Measurements from ENCODE around the gene PLAU.
"Not testable (repeated sequence)": the region's sequence is repeated elsewhere in the genome, so short reads cannot be mapped to it uniquely, and the experiment has no call there.

Gene PLAU

GRCh38 chr10:73898730-73899410, 12.1 kb upstream of the PLAU start:
- DNase-seq (ENCODE audit: low read depth in 2 of 2), result no peak

GRCh38 chr10:73899423-73899822, 11.5 kb upstream of the PLAU start:
- DNase-seq (ENCODE audit: low read depth in 2 of 2), result no peak

- DNase-seq (ENCODE audit: low read depth in 2 of 2), result no peak
Measured at GRCh38 chr10:73900064-73900463, 10.9 kb upstream of the PLAU start.

- no peak for DNase-seq (ENCODE audit: low read depth in 2 of 2)
Measured at GRCh38 chr10:73901261-73901660, 9.7 kb upstream of the PLAU start.

GRCh38 chr10:73902351-73902750, 8.6 kb upstream of the PLAU start:
- DNase-seq (ENCODE audit: low read depth in 2 of 2), result no peak

- no peak for DNase-seq (ENCODE audit: low read depth in 2 of 2)
Measured at GRCh38 chr10:73905256-73906020, 5.5 kb upstream of the PLAU start.

GRCh38 chr10:73906524-73907447, 4.1 kb upstream of the PLAU start:
- no peak for DNase-seq (ENCODE audit: low read depth in 2 of 2)

GRCh38 chr10:73907841-73908517, 3.0 kb upstream of the PLAU start:
- no peak for DNase-seq (ENCODE audit: low read depth in 2 of 2)

- DNase-seq (ENCODE audit: low read depth in 2 of 2), result no peak
Measured at GRCh38 chr10:73908853-73909539, 1.9 kb upstream of the PLAU start.

GRCh38 chr10:73909540-73910115, 1.3 kb upstream of the PLAU start:
- no peak for DNase-seq (ENCODE audit: low read depth in 2 of 2)

GRCh38 chr10:73910401-73910763, 550 bp upstream of the PLAU start:
- DNase-seq (ENCODE audit: low read depth in 2 of 2), result no peak

- DNase-seq (ENCODE audit: low read depth in 2 of 2), result no peak
Measured at GRCh38 chr10:73911553-73912004, 647 bp downstream of the PLAU start.

GRCh38 chr10:73914036-73914435, 3.1 kb downstream of the PLAU start:
- DNase-seq (ENCODE audit: low read depth in 2 of 2), result no peak

- DNase-seq (ENCODE audit: low read depth in 2 of 2), result no peak
Measured at GRCh38 chr10:73915206-73915851, 4.4 kb downstream of the PLAU start.

GRCh38 chr10:73916761-73917470, 6.0 kb downstream of the PLAU start:
- no peak for DNase-seq (ENCODE audit: low read depth in 2 of 2)

- no peak for DNase-seq (ENCODE audit: low read depth in 2 of 2)
Measured at GRCh38 chr10:73917566-73918305, 6.8 kb downstream of the PLAU start.

GRCh38 chr10:73919481-73919880, 8.5 kb downstream of the PLAU start:
- not testable (repeated sequence) for DNase-seq (ENCODE audit: low read depth in 2 of 2)

GRCh38 chr10:73920089-73920488, 9.2 kb downstream of the PLAU start:
- no peak for DNase-seq (ENCODE audit: low read depth in 2 of 2)
